HL-60 (cell line): ENCODE results near the gene GLRA1.

Experiments used
- GABPA ChIP-seq: IDR thresholded peaks from 2 replicates; pipeline ENCODE4 v1.6.1; 2012; ENCODE audit warnings: low read depth
- POLR2AphosphoS5 ChIP-seq: IDR thresholded peaks from 2 replicates; pipeline ENCODE4 v1.6.1; 2012; ENCODE audit warnings: low read depth
- SPI1 ChIP-seq: IDR thresholded peaks from 2 replicates; pipeline ENCODE4 v1.6.1; 2012; ENCODE audit warnings: low read depth, mild to moderate bottlenecking, borderline replicate concordance
- TF ChIP-seq, protein P1 (sequence below): IDR thresholded peaks from one replicate; pipeline ENCODE4 v1.5.1; 2011; ENCODE audit warnings: low read length, control low read depth, inconsistent platforms; ENCODE audit not compliant: insufficient read depth
- TF ChIP-seq, protein P2 (sequence below): IDR thresholded peaks from 2 replicates; pipeline ENCODE4 v1.6.1; 2012; ENCODE audit warnings: low read depth; ENCODE audit not compliant: insufficient replicate concordance

DNA sequence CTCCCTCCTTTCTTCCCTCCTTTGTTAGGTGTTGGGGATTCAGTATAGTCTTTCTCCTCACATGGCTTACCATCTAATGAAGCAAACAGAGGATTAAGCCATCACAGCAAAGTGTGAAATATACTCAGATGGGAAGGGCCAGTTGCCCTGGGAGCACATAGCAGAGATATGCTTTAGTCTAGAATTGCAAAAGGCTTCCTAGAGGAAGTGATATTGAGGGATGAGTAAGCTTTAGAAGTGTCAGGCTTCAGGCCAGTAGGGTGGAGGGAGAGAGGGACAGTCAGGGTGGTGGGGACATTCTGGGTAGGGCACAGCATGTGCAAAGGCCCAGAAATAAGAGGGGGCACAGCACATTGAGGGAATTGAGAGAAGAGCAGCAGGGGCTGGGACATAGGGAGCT, 46.2 kb upstream of the GLRA1 start:
- TF ChIP-seq, protein P1, sequence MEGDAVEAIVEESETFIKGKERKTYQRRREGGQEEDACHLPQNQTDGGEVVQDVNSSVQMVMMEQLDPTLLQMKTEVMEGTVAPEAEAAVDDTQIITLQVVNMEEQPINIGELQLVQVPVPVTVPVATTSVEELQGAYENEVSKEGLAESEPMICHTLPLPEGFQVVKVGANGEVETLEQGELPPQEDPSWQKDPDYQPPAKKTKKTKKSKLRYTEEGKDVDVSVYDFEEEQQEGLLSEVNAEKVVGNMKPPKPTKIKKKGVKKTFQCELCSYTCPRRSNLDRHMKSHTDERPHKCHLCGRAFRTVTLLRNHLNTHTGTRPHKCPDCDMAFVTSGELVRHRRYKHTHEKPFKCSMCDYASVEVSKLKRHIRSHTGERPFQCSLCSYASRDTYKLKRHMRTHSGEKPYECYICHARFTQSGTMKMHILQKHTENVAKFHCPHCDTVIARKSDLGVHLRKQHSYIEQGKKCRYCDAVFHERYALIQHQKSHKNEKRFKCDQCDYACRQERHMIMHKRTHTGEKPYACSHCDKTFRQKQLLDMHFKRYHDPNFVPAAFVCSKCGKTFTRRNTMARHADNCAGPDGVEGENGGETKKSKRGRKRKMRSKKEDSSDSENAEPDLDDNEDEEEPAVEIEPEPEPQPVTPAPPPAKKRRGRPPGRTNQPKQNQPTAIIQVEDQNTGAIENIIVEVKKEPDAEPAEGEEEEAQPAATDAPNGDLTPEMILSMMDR = no peak
- TF ChIP-seq, protein P2, sequence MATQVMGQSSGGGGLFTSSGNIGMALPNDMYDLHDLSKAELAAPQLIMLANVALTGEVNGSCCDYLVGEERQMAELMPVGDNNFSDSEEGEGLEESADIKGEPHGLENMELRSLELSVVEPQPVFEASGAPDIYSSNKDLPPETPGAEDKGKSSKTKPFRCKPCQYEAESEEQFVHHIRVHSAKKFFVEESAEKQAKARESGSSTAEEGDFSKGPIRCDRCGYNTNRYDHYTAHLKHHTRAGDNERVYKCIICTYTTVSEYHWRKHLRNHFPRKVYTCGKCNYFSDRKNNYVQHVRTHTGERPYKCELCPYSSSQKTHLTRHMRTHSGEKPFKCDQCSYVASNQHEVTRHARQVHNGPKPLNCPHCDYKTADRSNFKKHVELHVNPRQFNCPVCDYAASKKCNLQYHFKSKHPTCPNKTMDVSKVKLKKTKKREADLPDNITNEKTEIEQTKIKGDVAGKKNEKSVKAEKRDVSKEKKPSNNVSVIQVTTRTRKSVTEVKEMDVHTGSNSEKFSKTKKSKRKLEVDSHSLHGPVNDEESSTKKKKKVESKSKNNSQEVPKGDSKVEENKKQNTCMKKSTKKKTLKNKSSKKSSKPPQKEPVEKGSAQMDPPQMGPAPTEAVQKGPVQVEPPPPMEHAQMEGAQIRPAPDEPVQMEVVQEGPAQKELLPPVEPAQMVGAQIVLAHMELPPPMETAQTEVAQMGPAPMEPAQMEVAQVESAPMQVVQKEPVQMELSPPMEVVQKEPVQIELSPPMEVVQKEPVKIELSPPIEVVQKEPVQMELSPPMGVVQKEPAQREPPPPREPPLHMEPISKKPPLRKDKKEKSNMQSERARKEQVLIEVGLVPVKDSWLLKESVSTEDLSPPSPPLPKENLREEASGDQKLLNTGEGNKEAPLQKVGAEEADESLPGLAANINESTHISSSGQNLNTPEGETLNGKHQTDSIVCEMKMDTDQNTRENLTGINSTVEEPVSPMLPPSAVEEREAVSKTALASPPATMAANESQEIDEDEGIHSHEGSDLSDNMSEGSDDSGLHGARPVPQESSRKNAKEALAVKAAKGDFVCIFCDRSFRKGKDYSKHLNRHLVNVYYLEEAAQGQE = no peak
- no peak for TF ChIP-seq POLR2AphosphoS5
- TF ChIP-seq GABPA = no peak
- no peak for TF ChIP-seq SPI1
